SK-N-SH treated with all-trans-retinoic acid at 6 μM for 48 hours (cell line): ENCODE results near the gene PDS5B.
"Not testable (repeated sequence)": the region's sequence is repeated elsewhere in the genome, so short reads cannot be mapped to it uniquely, and the experiment has no call there.

Experiments used
- ATAC-seq: fragments of 200-7000 bp; cut with Tn5 transposase; 3 replicates; pipeline ENCODE4 v1.9.1; 2020; ENCODE audit warnings: mild to moderate bottlenecking, moderate library complexity
- ARNTL ChIP-seq: fragments of 450-650 bp; formaldehyde crosslinking; IDR thresholded peaks from 2 replicates; pipeline ENCODE4 v1.5.0; 2020; ENCODE audit warnings: low read depth, mild to moderate bottlenecking, moderate library complexity, borderline replicate concordance
- BACH2 ChIP-seq: fragments of 250-450 bp; sonication (Bioruptor Pico); IDR thresholded peaks from 2 replicates; pipeline ENCODE4 v1.9.0; 2021; ENCODE audit warnings: mild to moderate bottlenecking, borderline replicate concordance
- CREB5 ChIP-seq: fragments of 250-450 bp; sonication (Bioruptor Pico); IDR thresholded peaks from 2 replicates; pipeline ENCODE4 v1.5.1; 2020; ENCODE audit warnings: low read depth, mild to moderate bottlenecking, moderate library complexity
- CSDC2 ChIP-seq: fragments of 250-450 bp; sonication (Bioruptor Pico); IDR thresholded peaks from 2 replicates; pipeline ENCODE4 v1.5.0; 2020; ENCODE audit warnings: mild to moderate bottlenecking, moderate library complexity
- CSRNP3 ChIP-seq: fragments of 250-450 bp; sonication (Bioruptor Pico); IDR thresholded peaks from 2 replicates; pipeline ENCODE4 v1.5.1; 2021; ENCODE audit warnings: mild to moderate bottlenecking, moderate library complexity
- ESRRG ChIP-seq: fragments of 250-450 bp; sonication (Bioruptor Pico); IDR thresholded peaks from 2 replicates; pipeline ENCODE4 v1.6.1; 2021; ENCODE audit warnings: mild to moderate bottlenecking
- ISL1 ChIP-seq: fragments of 250-450 bp; sonication (Bioruptor Pico); IDR thresholded peaks from 2 replicates; pipeline ENCODE4 v2.1.2; 2022; ENCODE audit warnings: mild to moderate bottlenecking, moderate library complexity
- PATZ1 ChIP-seq: fragments of 250-450 bp; sonication (Bioruptor Pico); IDR thresholded peaks from 2 replicates; pipeline ENCODE4 v1.8.0; 2020; ENCODE audit warnings: mild to moderate bottlenecking, moderate library complexity, borderline replicate concordance
- POU6F1 ChIP-seq: fragments of 250-450 bp; sonication (Bioruptor Pico); IDR thresholded peaks from 2 replicates; pipeline ENCODE4 v1.8.0; 2021; ENCODE audit warnings: low read depth, mild to moderate bottlenecking, moderate library complexity, borderline replicate concordance
- PPARA ChIP-seq: fragments of 250-450 bp; sonication (Bioruptor Pico); IDR thresholded peaks from 2 replicates; pipeline ENCODE4 v1.5.0; 2020; ENCODE audit warnings: mild to moderate bottlenecking, borderline replicate concordance
- RARB ChIP-seq: fragments of 250-450 bp; sonication (Bioruptor Pico); IDR thresholded peaks from 2 replicates; pipeline ENCODE4 v1.8.0; 2021; ENCODE audit warnings: mild to moderate bottlenecking, moderate library complexity
- SNAI2 ChIP-seq: fragments of 250-450 bp; sonication (Bioruptor Pico); IDR thresholded peaks from 2 replicates; pipeline ENCODE4 v1.5.0; 2020; ENCODE audit warnings: mild to moderate bottlenecking, moderate library complexity
- TCF4 ChIP-seq: fragments of 250-450 bp; sonication (Bioruptor Pico); IDR thresholded peaks from 2 replicates; pipeline ENCODE4 v1.8.0; 2021; ENCODE audit warnings: mild to moderate bottlenecking, moderate library complexity, borderline replicate concordance
- TOX ChIP-seq: fragments of 250-450 bp; sonication (Bioruptor Pico); IDR thresholded peaks from 2 replicates; pipeline ENCODE4 v1.8.0; 2021; ENCODE audit warnings: mild to moderate bottlenecking, moderate library complexity, borderline replicate concordance
- ZC3H10 ChIP-seq: fragments of 250-450 bp; sonication (Bioruptor Pico); IDR thresholded peaks from 2 replicates; pipeline ENCODE4 v1.5.1; 2021; ENCODE audit warnings: mild to moderate bottlenecking, moderate library complexity
- ZFP3 ChIP-seq: fragments of 250-450 bp; sonication (Bioruptor Pico); IDR thresholded peaks from 2 replicates; pipeline ENCODE4 v1.5.0; 2020; ENCODE audit warnings: mild to moderate bottlenecking, moderate library complexity
- ZNF70 ChIP-seq: fragments of 450-650 bp; formaldehyde crosslinking; IDR thresholded peaks from 2 replicates; pipeline ENCODE4 v1.5.0; 2020; ENCODE audit warnings: mild to moderate bottlenecking, moderate library complexity
- ZNF8 ChIP-seq: fragments of 450-650 bp; formaldehyde crosslinking; IDR thresholded peaks from 2 replicates; pipeline ENCODE4 v1.5.0; 2020; ENCODE audit warnings: mild to moderate bottlenecking, moderate library complexity

PDS5B gene

GRCh38 chr13:32823597-32823996 lies 237.3 kb downstream of the PDS5B start:
- no peak for ATAC-seq
- TF ChIP-seq TOX (CRISPR knock-in tag) (no peak), ZNF8 (CRISPR knock-in tag) (no peak), ARNTL (CRISPR knock-in tag) (no peak), PATZ1 (CRISPR knock-in tag) (no peak), SNAI2 (no peak), ZNF70 (no peak), ISL1 (CRISPR knock-in tag) (no peak)
- TF ChIP-seq, all 23 proteins: peak for 0

GRCh38 chr13:32824061-32824460 lies 237.8 kb downstream of the PDS5B start:
- ATAC-seq: peak; percentile 35
- TF ChIP-seq ZC3H10 (CRISPR knock-in tag) (no peak), TOX (CRISPR knock-in tag) (no peak), ZFP3 (CRISPR knock-in tag) (no peak), BACH2 (no peak)

- TF ChIP-seq ESRRG (CRISPR knock-in tag): no peak
- no peak for TF ChIP-seq PPARA (CRISPR knock-in tag)
- no peak for TF ChIP-seq CSRNP3 (CRISPR knock-in tag)
- peak; percentile 88 for TF ChIP-seq ISL1 (CRISPR knock-in tag)
- TF ChIP-seq CREB5 (CRISPR knock-in tag): no peak
- no peak for TF ChIP-seq POU6F1 (CRISPR knock-in tag)
- TF ChIP-seq, all 23 proteins: peak for 1
- peak; percentile 95 for ATAC-seq
Observed at GRCh38 chr13:32824675-32825074, 238.4 kb downstream of the PDS5B start.

GRCh38 chr13:32825481-32825880 lies 239.2 kb downstream of the PDS5B start:
- TF ChIP-seq ZC3H10 (CRISPR knock-in tag) (no peak), RARB (CRISPR knock-in tag) (no peak), TCF4 (CRISPR knock-in tag) (no peak), CSDC2 (CRISPR knock-in tag) (peak; percentile 92; the same call in 1 of the 2 replicates), SNAI2 (peak; percentile 75; the same call in 1 of the 2 replicates)
- ATAC-seq: no peak

- not testable (repeated sequence) for ATAC-seq
Observed at GRCh38 chr13:32826372-32826771, 240.1 kb downstream of the PDS5B start.
